H1 (cell line): ENCODE measurements around the gene ESYT2. TPM values are rescaled to one million over a fixed set of nuclear protein-coding genes. Genes with fewer than 3 reads are reported as not detected.

Experiments used
- CTCF ChIA-PET: fragments of 300-600 bp; sonication (Branson Sonifier 250); formaldehyde crosslinking; loops from one replicate; lab custom pipeline; 2021; ENCODE audit not compliant: partially characterized antibody; lab: Charles Lee
- POLR2A ChIA-PET: fragments of 300-600 bp; sonication (Branson Sonifier 250); formaldehyde crosslinking; loops from one replicate; lab custom pipeline; 2021; ENCODE audit warnings: inconsistent platforms; ENCODE audit not compliant: partially characterized antibody; lab: Charles Lee
- DNase-seq, 2 experiments: peaks; one replicate each; pipeline versions ENCODE4 v3.0.0 to v3.0.0-alpha.2; 2010 to 2022; ENCODE audit warnings: low spot score in 2 of 2, low read depth in 1 of 2, mixed read lengths in 1 of 2
- FAIRE-seq: peaks from 2 replicates; lab custom pipeline; 2011; peaks lifted over from hg19 to GRCh38; lab: Jason Lieb, UNC
- H2AFZ ChIP-seq: 2 replicates; pipeline ENCODE4 v1.8.1; 2012; ENCODE audit warnings: low read length, inconsistent platforms
- H2AK5ac ChIP-seq: 2 replicates; pipeline ENCODE4 v1.6.1; 2013; ENCODE audit warnings: low read depth, low read length
- H2BK120ac ChIP-seq: replicated peaks from 2 replicates; pipeline ENCODE3; 2013; ENCODE audit warnings: low read depth, low read length, inconsistent platforms
- H2BK12ac ChIP-seq: 2 replicates; pipeline ENCODE4 v1.6.1; 2013; ENCODE audit warnings: low read depth, low read length
- H2BK15ac ChIP-seq: 2 replicates; pipeline ENCODE4 v1.6.1; 2013; ENCODE audit warnings: low read length
- H2BK20ac ChIP-seq: 2 replicates; pipeline ENCODE4 v1.6.1; 2013; ENCODE audit warnings: low read length
- H2BK5ac ChIP-seq: 2 replicates; pipeline ENCODE4 v1.6.1; 2013; ENCODE audit warnings: low read depth, low read length
- H3K14ac ChIP-seq: 2 replicates; pipeline ENCODE4 v1.6.1; 2013; ENCODE audit warnings: inconsistent platforms; ENCODE audit not compliant: insufficient read length
- H3K18ac ChIP-seq: 2 replicates; pipeline ENCODE4 v1.6.1; 2013; ENCODE audit warnings: low read length; ENCODE audit errors: extremely low read depth
- H3K23ac ChIP-seq: 2 replicates; pipeline ENCODE4 v1.6.1; 2013; ENCODE audit warnings: inconsistent platforms; ENCODE audit not compliant: insufficient read length
- H3K23me2 ChIP-seq: 2 replicates; pipeline ENCODE4 v1.6.1; 2013; ENCODE audit warnings: low read depth, low read length
- H3K27ac ChIP-seq: 2 replicates; pipeline ENCODE4 v1.6.1; 2011; ENCODE audit warnings: low read depth, low read length, inconsistent platforms
- H3K27me3 ChIP-seq, 4 experiments: replicated peaks in 1 of 4; 1 replicate in 1 of 4; 2 replicates in 3 of 4; pipeline versions ENCODE4 v1.6.1 to v1.8.1; 2011 to 2013; ENCODE audit warnings: low read length in 3 of 4, mild to moderate bottlenecking in 3 of 4, inconsistent platforms in 2 of 4, mixed read lengths in 2 of 4, moderate library complexity in 1 of 4; ENCODE audit not compliant: control insufficient read depth in 3 of 4, insufficient read depth in 3 of 4; ENCODE audit errors: extremely low read depth in 1 of 4
- H3K36me3 ChIP-seq, 4 experiments: 2 replicates each; pipeline versions ENCODE4 v1.6.1 to v1.8.1; 2011 to 2013; ENCODE audit warnings: mild to moderate bottlenecking in 4 of 4, low read length in 3 of 4, moderate library complexity in 2 of 4, control low read depth in 1 of 4, inconsistent platforms in 1 of 4; ENCODE audit not compliant: insufficient read depth in 4 of 4, control insufficient read depth in 2 of 4
- H3K4ac ChIP-seq: replicated peaks from 2 replicates; pipeline ENCODE3; 2013; ENCODE audit warnings: low read length, low read depth, mixed read lengths, inconsistent platforms; ENCODE audit not compliant: insufficient read length
- H3K4me1 ChIP-seq, 4 experiments: replicated peaks in 1 of 4; 1 replicate in 1 of 4; 2 replicates in 3 of 4; pipeline versions ENCODE4 v1.6.1 to v1.8.1; 2011 to 2013; ENCODE audit warnings: low read length in 3 of 4, inconsistent platforms in 2 of 4, mixed read lengths in 1 of 4; ENCODE audit not compliant: insufficient read depth in 4 of 4, control insufficient read depth in 3 of 4
- H3K4me2 ChIP-seq, 2 experiments: 2 replicates each; pipeline versions ENCODE4 v1.6.1 to v1.8.1; 2011 to 2013; ENCODE audit warnings: low read depth in 2 of 2, low read length in 2 of 2, control low read depth in 1 of 2, inconsistent platforms in 1 of 2, mild to moderate bottlenecking in 1 of 2; ENCODE audit not compliant: insufficient read depth in 1 of 2
- H3K4me3 ChIP-seq, 4 experiments: fragments of 200-600, 300-600 bp in 1 of 4; sonication (generic), shearing (Covaris generic), sonication (Bioruptor Twin) in 1 of 4; 2 replicates each; pipeline versions ENCODE4 v1.5.1 to v1.8.1; 2011 to 2016; ENCODE audit warnings: low read length in 4 of 4, low read depth in 3 of 4, control low read depth in 2 of 4, inconsistent platforms in 2 of 4, mild to moderate bottlenecking in 2 of 4, mixed read lengths in 1 of 4, moderate library complexity in 1 of 4; ENCODE audit not compliant: insufficient read depth in 2 of 4; ENCODE audit errors: extremely low read depth in 1 of 4
- H3K56ac ChIP-seq: replicated peaks from 2 replicates; pipeline ENCODE3; 2013; ENCODE audit warnings: low read depth, mild to moderate bottlenecking, mixed read lengths, low read length, inconsistent platforms; ENCODE audit not compliant: insufficient read length
- H3K79me1 ChIP-seq: 2 replicates; pipeline ENCODE4 v1.6.1; 2013; ENCODE audit warnings: low read depth, low read length, control low read depth
- H3K79me2 ChIP-seq, 2 experiments: 2 replicates each; pipeline versions ENCODE4 v1.6.1 to v1.8.1; 2012 to 2013; ENCODE audit warnings: low read length in 2 of 2, mild to moderate bottlenecking in 2 of 2, inconsistent platforms in 1 of 2; ENCODE audit not compliant: insufficient read depth in 2 of 2, control insufficient read depth in 1 of 2
- H3K9ac ChIP-seq, 4 experiments: replicated peaks in 1 of 4; 1 replicate in 1 of 4; 2 replicates in 3 of 4; pipeline versions ENCODE4 v1.6.1 to v1.8.1; 2011 to 2013; ENCODE audit warnings: low read depth in 3 of 4, low read length in 3 of 4, control low read depth in 2 of 4, mild to moderate bottlenecking in 2 of 4, moderate library complexity in 2 of 4, inconsistent platforms in 1 of 4; ENCODE audit errors: extremely low read depth in 1 of 4
- H3K9me3 ChIP-seq, 2 experiments: 2 replicates each; pipeline versions ENCODE4 v1.6.1 to v1.8.1; 2012 to 2013; ENCODE audit warnings: mild to moderate bottlenecking in 2 of 2, moderate library complexity in 2 of 2, control low read depth in 1 of 2, inconsistent platforms in 1 of 2, low read depth in 1 of 2, low read length in 1 of 2, mixed read lengths in 1 of 2; ENCODE audit not compliant: insufficient read depth in 2 of 2
- H4K20me1 ChIP-seq, 2 experiments: replicated peaks in 1 of 2; 2 replicates each; pipeline versions ENCODE3 to v1.8.1; 2011 to 2013; ENCODE audit warnings: inconsistent platforms in 2 of 2, low read length in 2 of 2, mild to moderate bottlenecking in 1 of 2; ENCODE audit not compliant: insufficient read depth in 2 of 2, control insufficient read depth in 1 of 2
- H4K5ac ChIP-seq: 2 replicates; pipeline ENCODE4 v1.6.1; 2013; ENCODE audit warnings: low read length, low read depth, mixed read lengths, inconsistent platforms; ENCODE audit not compliant: insufficient read length
- H4K8ac ChIP-seq: 2 replicates; pipeline ENCODE4 v1.8.0; 2013; ENCODE audit warnings: mild to moderate bottlenecking, moderate library complexity, low read length, inconsistent platforms; ENCODE audit not compliant: insufficient read depth; ENCODE audit errors: extremely low read depth
- H4K91ac ChIP-seq: replicated peaks from 2 replicates; pipeline ENCODE3; 2013; ENCODE audit warnings: low read length, mixed read lengths, inconsistent platforms; ENCODE audit not compliant: insufficient read length
- ATF3 ChIP-seq: IDR thresholded peaks from 2 replicates; pipeline ENCODE4 v1.6.1; 2011; ENCODE audit warnings: low read depth, mild to moderate bottlenecking, low read length; ENCODE audit not compliant: insufficient read depth
- BCL11A ChIP-seq, 2 experiments: IDR thresholded peaks; one replicate each; pipeline ENCODE4 v1.6.1; 2011; ENCODE audit warnings: low read depth in 2 of 2, low read length in 2 of 2, mild to moderate bottlenecking in 2 of 2
- CBX5 ChIP-seq: fragments of 300-800, 300-1000 bp; sonication (generic); IDR thresholded peaks from 2 replicates; pipeline ENCODE4 v1.7.1; 2016; ENCODE audit warnings: antibody characterized with exemption, low read length, low read depth
- CREB1 ChIP-seq: IDR thresholded peaks from 2 replicates; pipeline ENCODE4 v1.6.1; 2012; ENCODE audit warnings: inconsistent platforms
- POLR2AphosphoS5 ChIP-seq: IDR thresholded peaks from 2 replicates; pipeline ENCODE4 v1.6.1; 2011; ENCODE audit warnings: low read depth, low read length
- SRF ChIP-seq: IDR thresholded peaks from 2 replicates; pipeline ENCODE4 v1.6.1; 2011; ENCODE audit warnings: mild to moderate bottlenecking, low read depth, low read length, moderate library complexity
- TEAD4 ChIP-seq: IDR thresholded peaks from 2 replicates; pipeline ENCODE4 v1.6.1; 2012; ENCODE audit warnings: low read depth, low read length, inconsistent platforms, mixed read lengths
- polyA plus RNA-seq, 7 experiments: library from polyadenylated mRNA; depleted of rRNA in 3 of 7; stranded (reverse) in 5 of 7; unstranded in 2 of 7; fragments of >200 nt in 5 of 7; fragments of 200-250 nt in 2 of 7; gene quantifications; 1 replicate in 5 of 7; 2 replicates in 1 of 7; 4 replicates in 1 of 7; pipeline versions ENCODE4 v1.2.1 to v1.2.3, GENCODE V29; 2011 to 2013; ENCODE audit warnings: missing spikeins in 2 of 7, mixed read lengths in 2 of 7
- total RNA-seq: library from RNA; stranded (reverse); fragmentation: NEBNext Ultra II Directional; extraction: Animal tissue kit (Norgen Biotek cat#: 25700); gene quantifications from 2 replicates; pipeline ENCODE4 v1.2.1, GENCODE V29; 2021

The ESYT2 gene
- total and polyA plus RNA-seq, 2 of the 8 experiments (the other 6 are each of a cell fraction or from before 2014, with no cell fraction given) = 27.0 to 37.5 TPM

GRCh38 chr7:158682456-158682855, 146.9 kb downstream of the ESYT2 start:
- no peak overlapping the region for H2BK12ac ChIP-seq
- no peak overlapping the region for H3K4ac ChIP-seq
- H3K36me3 ChIP-seq = peaks cover 22 to 91% (median 69%) of the 10 kb centered on the region in 4 experiments
- DNase-seq (no peak), FAIRE-seq (no peak)
- no peak overlapping the region for H4K8ac ChIP-seq
- no peaks in the 10 kb centered on the region for H3K9me3 ChIP-seq
- H2AK5ac ChIP-seq = no peak overlapping the region
- no peak overlapping the region for H3K4me3 ChIP-seq
- H3K23ac ChIP-seq = no peak overlapping the region
- no peak overlapping the region for H3K9ac ChIP-seq
- H2BK20ac ChIP-seq = no peak overlapping the region
- H2BK5ac ChIP-seq = no peak overlapping the region
- ChIA-PET POLR2A (no interaction called here), CTCF (no interaction called here)
- no peak overlapping the region for H4K91ac ChIP-seq
- H3K4me1 ChIP-seq = no peaks in the 10 kb centered on the region
- H2AFZ ChIP-seq = no peak overlapping the region
- no peak overlapping the region for H2BK120ac ChIP-seq
- no peak overlapping the region for H4K5ac ChIP-seq
- H3K18ac ChIP-seq = no peak overlapping the region
- H3K79me2 ChIP-seq = no peaks in the 10 kb centered on the region; a peak in 1 of 4 replicates
- H3K79me1 ChIP-seq = peaks cover 4% of the 10 kb centered on the region; the same call in 1 of the 2 replicates
- no peak overlapping the region for H3K4me2 ChIP-seq
- no peaks in the 10 kb centered on the region for H4K20me1 ChIP-seq
- no peak overlapping the region for H3K14ac ChIP-seq
- TF ChIP-seq ATF3 (no peak), TEAD4 (no peak), CREB1 (no peak), BCL11A (IDR thresholded peaks at IDR 0.05; ENCODE audit: low read depth in 2 of 2, low read length in 2 of 2) (no peak), CBX5 (no peak), POLR2AphosphoS5 (no peak), SRF (no peak)
- no peak overlapping the region for H2BK15ac ChIP-seq
- no peaks in the 10 kb centered on the region for H3K23me2 ChIP-seq
- no peaks in the 10 kb centered on the region for H3K27me3 ChIP-seq
- H3K27ac ChIP-seq = no peak overlapping the region
- no peak overlapping the region for H3K56ac ChIP-seq
